GM18519 (cell line): ENCODE data around the gene CACHD1.
"Not testable (repeated sequence)": the region's sequence is repeated elsewhere in the genome, so short reads cannot be mapped to it uniquely, and the experiment has no call there.

Experiments
- ATAC-seq: cut with Tn5 transposase; IDR thresholded peaks from one replicate; pipeline ENCODE4 v1.9.1; 2021; ENCODE audit warnings: mild to moderate bottlenecking, moderate library complexity; ENCODE audit not compliant: unreplicated experiment, low FRiP score

Gene CACHD1

DNA sequence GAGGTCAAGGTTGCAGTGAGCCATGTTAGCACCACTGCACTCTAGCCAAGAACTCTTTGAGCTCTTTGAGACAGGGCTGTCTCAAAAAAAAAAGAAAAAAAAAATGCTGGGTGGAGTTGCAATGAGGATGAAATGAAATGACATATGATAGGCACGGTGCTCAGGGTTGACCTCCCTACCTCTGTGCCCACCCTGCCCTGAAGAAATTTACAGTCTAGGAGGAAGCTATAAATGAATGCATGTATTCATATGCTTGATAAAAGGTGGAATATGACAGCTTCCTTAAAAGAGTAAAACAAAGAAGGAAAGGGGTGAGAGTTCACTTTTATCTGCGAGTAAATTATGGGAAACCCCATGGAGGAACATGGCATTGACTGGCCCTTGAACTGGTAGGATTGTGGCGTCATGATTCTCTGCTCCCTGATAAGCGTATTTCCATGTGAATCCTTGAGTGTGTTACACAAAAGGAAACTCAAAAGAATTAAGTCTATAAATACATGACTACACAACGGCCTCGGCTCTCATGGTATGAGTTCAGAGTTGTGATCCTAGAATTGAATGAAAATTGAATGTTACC, 215.9 kb downstream of the CACHD1 start:
- ATAC-seq: no peak

DNA sequence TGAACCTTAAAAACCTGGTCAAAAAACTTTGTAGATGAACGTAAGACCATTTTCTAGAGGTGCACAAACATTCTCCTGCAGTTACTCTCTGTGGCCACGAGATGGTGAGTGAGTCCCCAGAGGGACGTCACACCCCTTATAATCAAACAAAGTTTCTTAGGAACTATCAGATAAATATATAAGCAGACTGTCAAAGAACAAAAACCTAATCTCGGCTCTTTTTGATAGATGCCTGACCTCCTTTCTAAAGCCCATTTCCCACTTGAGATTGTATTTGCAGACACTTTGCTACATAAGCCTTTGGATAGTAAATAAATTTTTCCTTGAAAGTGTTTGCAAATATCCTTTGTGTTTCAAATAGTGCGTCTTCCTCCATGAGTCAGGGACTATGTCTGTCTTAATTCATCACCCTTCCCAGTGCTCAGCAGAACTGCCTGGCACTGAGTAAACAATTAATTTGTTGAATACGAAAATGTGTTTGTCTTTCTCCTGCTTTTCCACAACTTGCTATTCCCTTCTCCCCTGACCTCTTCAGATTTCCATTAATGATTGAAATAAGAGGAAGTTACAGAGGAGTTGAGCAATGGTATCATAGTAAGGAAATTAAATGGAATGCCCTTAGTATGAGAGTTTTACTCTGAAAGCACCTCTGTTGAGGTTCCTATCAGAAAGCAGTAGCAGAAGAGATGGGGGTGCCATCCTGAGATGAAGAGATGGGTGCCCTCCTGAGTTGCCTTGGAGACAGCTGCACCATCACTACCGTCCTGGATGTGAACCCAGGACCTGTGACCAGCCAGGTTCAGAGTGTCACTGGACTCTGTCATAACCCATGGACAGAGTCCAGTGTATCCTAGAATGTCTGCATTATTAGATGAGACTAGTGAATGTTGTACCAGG, 217.1 kb downstream of the CACHD1 start:
- ATAC-seq: peak; percentile 67

DNA sequence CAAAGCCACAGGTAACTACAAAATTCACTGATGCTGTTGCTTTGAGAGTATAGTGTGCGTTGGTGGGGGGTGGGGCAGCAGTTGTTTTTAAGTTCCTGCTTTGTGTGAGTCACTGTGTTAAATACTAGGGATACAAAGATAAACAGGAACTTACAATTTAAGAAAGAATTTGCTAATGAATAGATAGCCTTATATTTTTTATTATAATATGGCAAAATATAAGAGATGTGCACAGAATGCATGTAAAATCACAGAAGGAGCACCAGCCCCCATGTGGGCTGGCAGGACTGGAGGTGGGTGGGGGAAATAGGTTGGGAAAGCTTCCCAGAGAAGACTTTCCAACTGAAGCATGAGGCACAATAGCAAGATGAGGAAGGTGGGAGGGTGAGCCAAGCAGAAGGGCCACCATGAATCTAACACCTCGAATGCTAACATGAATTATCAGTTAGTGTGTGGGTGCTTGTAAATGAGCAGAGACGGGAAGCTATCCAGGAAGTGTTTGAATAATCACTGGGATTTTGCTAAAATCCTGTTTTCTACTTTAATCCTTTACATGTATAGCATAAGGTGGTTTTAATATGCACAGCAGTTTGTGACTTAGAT, 217.9 kb downstream of the CACHD1 start:
- no peak for ATAC-seq

DNA sequence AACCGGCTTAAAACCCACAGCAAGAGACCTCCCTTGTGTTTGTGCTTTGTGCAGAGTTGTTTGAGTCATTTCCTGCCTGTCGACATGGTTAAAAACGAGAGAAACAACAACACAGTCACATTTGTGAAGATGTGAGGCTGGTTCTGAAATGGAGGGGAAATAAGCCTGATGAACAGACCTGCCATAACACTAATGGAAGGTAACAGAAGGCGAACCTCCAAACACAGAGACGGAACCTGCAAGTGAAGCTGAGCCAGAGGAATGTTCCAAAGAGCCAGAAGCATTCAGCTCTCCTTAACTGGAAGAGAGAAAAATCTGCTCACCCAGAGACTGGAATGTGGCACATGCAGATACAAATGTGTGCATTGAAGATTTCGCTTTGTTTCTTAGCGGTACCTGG, 221.7 kb downstream of the CACHD1 start:
- no peak for ATAC-seq

DNA sequence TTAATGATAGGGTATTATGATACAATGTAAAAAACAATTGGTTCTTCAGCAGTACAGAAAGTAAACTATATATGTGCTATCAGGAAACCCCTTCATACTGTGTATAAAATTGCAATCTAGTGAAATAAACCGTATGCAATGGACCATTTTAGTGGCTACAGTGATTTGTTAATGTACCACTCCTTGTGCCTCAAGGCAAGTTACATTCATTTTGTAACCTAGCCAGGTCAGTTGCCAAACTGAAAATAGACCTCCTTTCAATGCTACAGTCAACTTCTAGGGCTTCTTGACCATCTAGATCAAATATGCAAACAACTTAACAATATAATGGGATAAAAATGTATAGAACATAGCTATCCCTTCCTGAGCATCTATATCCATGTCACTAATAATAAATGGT, 223.0 kb downstream of the CACHD1 start:
- ATAC-seq: no peak

DNA sequence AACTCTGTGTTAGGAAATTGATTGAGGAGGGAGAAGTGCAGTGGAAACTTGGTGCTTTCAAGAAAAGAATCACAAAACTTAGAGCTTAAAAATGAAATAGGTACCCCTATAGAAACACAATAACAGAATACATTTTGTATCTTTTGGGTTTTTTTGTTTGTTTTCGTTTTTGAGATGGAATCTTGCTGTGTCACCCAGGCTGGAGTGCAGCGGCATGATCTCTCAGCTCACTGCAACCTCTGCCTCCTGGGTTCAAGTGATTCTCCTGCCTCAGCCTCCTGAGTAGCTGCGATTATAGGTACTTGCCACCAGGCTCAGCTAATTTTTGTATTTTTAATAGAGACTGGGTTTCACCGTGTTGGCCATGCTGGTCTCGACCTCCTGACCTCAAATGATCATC, 223.5 kb downstream of the CACHD1 start:
- no peak for ATAC-seq

DNA sequence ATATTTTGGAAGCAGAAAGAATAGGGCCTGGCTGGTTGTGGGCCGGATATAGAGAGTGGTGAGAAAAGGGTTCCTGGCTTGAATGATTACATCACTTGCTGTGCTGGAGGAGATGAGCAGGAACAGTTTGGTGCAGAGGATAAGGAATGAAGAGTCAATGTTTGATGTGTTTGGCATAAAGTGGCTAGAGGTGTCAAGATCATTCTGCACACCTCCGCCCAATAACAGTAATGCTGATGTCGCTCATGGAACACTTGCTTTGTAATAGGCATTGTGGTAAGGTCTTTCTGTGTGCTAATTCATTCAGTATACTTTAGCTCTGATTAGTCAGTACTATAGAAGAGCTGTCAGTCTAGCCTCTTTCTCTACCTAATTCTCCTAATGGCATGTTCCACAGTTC, 226.9 kb downstream of the CACHD1 start:
- ATAC-seq: no peak

DNA sequence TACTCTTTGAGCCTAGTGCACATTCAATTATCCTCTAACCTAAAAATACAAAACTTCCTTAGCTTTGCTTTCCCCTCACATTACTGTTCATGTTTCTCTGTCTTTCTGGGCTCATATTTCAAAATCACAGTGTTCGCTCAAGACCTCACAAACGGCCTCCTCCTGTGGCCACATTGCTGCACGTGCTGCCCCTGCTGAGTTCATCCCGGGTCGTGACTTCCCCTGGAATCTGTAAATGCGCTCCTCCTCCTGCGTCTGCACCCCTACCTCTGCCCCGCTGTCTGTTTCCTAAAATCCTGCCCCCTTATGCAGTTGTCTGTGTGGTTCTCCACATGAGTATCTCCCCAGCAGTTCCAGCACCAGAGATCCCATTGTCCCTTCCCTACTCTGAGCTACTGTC, 229.4 kb downstream of the CACHD1 start:
- ATAC-seq: no peak

DNA sequence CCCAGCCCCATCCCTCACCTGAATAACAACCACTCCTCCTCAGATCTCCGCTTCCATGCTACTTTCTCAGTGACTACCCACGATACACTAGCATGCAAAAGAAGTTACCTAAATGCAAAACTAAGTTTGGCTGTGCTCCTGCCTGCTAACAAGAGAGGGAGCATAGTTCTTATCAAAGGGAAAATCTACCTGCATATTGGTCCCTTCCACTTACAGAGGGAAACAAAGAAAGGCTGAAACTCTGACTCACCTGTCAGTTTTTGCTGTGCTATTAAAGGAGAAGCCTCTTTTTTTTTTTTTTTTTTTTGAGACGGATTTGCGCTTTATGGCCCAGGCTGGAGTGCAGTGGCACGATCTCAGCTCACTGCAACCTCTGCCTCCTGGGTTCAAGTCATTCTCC, 231.1 kb downstream of the CACHD1 start:
- ATAC-seq: no peak

DNA sequence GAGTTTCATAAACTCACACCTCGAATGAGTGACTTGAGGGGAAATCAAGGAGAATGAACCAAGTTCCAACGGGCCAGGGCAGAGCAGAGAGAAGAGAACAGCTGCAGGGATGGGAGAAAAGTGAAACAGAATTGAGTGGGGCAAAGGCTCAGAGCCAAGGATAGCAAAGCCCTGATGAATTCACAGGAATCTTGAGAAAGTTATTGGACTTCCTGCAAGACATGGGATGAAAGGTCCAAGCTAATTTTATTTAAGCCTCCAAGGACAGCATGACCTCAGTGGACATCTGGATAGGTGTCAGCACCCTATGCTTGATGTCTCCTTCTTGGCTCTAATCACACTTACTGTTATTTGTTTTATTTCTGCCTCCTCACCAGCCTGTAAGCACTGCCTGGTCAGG, 232.0 kb downstream of the CACHD1 start:
- ATAC-seq: no peak

DNA sequence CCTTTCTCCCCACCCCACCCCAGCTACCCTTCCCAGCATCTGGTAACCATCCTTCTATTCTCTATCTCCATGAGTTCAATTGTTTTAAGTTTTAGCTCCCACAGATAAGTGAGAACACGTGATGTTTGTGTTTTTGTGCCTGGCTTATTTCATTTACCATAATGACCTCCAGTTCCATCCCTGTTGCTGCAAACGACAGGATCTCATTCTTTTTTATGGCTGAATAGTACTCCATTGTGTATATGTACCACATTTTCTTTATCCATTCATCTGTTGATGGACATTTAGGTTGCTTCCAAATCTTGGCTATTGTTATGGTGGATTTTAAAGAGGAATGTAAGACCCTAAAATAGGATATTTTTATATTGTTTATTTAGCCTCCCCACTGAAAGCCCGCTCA, 232.7 kb downstream of the CACHD1 start:
- ATAC-seq: not testable (repeated sequence)

DNA sequence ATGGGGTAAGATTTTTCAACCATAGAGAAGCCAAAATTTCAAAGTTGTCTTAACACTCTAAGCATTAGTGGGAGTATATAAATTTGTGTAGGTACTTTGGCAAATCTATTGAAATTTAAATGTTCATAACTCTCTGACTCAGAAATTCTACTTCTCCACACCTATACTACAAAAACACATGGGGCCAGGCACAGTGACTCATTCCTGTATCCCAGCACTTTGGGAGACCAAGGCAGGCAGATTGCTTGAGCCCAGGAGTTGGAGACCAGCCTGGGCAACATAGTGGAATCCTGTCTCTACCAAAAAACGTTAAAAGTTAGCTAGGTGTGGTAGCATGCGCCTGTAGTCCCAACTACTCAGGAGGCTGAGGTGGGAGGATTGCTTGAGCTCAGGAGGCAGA, 233.7 kb downstream of the CACHD1 start:
- ATAC-seq: no peak

DNA sequence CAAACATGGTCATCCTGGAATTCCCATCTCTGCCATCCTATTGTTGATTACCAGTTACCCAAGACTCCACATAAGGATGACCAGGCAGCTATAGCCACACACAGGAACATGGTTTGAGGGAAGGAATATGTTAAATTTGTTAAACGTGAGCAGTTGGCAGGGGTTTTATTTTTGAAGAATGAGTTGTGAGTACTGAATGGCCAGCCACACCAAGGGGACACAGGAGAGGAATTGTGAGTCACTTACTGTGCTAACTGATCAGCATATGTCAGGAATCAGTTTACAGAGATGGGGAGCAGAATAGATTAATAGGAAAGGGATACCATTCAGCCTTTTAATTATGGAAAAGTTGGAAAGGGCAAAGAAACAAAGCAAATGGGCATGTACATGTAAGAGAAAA, 235.7 kb downstream of the CACHD1 start:
- ATAC-seq: no peak

DNA sequence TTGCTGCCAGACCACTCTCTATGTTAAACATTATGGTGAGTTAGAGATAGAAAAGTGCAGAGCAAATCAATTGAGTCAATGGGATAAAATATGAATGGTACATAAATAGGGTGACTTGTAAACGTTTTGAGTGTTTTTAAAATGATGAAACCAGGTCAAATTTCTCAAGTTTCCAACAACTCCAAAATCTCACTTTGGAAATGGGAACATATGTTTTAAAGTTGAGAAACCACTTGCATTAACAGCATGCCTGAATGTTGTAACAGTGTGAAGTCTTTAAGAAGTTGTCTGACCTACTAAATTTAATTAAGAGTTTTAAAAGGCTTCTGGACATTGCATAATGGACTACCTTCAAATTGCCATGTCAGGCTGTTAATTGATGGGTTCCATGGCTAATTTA, 241.3 kb downstream of the CACHD1 start:
- no peak for ATAC-seq

DNA sequence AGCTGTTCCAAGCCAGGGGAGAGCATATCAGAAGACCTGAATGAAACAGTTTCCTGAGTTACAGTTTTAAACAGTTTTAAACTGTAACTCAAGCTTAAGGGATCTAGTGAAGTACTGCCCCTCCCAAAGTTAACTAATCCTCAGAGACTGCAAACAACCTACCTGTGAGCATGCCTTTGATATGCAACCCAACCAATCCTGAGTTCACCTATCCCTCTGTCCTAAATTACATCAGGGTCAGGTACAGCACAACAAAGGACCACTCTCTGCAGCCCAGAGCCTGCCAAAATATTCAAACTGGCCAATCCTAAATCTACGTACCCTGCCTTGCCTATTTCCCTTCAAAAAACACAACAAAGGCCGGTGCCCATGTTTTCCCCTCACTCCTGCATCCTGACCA, 242.1 kb downstream of the CACHD1 start:
- ATAC-seq: no peak

DNA sequence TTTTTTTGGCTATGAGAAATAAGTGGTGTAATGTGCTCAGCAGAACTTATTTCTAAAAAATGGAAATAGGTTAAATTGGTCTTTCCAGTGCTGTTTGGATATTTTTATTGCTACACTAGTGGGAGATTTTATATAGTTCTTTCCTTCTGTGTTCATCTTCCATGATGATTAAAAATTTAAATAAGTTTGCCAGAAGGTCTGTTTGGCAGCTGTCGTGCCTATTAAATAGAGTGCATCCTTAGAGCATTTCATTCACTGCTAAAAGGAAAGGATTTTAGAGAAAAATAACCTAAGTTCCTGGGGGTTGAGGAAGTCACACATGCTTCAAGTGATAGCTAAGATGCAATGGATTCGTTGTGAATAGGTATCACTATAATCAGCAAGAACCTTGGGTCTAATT, 245.3 kb downstream of the CACHD1 start:
- no peak for ATAC-seq

DNA sequence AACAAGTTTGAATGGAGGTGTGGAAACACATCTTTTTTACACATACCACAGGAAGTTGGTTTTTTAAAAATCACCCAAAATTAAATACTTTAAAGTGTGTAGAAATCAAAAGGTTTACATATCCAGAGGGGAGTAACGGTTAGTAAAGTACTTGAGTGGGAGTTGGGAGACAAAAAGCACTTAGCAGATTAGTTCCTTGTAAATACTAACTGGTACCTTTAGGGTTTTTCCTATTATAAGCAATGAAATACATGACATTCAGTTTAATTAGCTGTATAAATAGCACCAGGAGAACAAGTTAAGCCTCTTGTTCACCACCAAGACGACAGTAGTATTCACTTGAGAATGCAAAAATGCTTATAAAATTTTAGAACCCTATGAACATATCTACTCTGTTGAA, 251.2 kb downstream of the CACHD1 start:
- ATAC-seq: no peak

DNA sequence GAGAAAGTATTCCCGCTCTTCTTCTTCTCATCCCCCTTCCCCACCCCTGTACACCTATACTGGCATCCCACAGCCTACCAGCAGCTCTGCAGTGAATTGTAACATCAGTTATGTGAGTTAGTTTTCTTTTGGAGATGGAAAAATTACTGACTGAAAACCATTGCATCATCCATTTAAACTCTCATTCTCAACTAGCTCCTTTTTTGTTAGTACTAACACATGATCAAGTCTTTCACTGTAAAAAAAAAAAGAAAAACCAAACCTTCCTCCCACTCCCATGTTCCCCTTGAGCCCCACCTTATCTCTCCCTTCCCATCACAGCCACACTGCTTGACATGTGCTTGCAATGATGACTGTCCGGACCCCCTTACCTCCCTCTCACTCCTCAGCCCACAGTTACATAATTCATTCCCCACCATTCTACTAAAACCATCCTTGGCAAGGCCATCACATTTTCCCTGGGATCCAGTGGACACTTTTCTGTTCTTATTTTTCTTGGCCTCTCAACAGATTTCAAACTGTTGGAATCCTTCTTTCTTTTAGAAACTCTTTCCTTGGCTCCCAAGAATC, 251.7 kb downstream of the CACHD1 start:
- no peak for ATAC-seq

DNA sequence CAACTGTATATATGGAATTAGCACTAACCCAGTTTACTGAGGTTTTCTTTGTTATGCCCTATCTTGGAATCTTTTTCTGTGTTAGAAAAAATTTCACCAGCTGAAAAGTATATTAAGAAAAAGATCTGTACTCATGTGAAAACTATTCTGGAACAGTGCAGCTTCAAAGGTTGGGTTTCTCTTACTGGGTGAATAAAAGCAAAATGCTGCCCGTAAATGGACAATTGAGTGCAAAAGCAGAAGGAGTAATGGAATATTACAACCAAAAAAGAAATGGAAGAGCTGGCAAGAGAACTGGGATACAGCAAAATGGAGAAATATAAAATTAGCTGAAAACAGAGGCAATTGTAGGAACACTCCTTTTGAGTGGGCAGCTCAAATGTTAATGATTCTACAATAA, 257.9 kb downstream of the CACHD1 start:
- ATAC-seq: no peak

DNA sequence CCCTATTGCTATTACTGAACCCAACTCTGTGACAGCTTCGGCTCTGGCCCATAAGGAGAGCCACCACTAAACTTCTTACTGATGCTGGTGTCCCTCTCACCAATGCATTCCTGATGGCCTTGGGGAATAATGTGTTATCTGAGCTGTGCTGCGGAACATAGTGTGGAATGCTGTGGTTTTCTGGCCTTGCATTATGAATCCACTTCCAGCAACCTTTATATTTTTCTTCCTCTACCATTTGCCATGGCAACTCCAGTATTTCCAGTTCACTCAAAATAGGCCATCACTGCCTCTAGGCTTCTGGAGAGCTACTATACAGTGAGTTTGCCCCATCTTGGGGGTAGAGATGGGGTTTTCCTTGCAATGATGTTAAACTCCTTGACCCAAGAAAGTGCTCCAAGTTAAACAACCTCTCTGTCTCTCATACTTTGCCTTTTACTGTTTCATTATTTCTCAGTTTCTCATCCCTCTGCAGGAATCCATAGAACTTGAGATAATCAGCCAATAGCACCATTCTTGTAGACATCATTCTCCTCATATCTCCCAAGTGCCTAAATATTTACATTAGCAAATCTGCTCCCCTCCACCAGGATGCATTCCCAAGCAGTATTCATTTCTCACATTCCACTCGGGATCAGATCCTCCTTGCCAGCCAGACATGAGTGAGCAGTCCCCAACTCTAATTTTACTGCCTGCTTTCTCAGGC, 263.8 kb downstream of the CACHD1 start:
- ATAC-seq: no peak

DNA sequence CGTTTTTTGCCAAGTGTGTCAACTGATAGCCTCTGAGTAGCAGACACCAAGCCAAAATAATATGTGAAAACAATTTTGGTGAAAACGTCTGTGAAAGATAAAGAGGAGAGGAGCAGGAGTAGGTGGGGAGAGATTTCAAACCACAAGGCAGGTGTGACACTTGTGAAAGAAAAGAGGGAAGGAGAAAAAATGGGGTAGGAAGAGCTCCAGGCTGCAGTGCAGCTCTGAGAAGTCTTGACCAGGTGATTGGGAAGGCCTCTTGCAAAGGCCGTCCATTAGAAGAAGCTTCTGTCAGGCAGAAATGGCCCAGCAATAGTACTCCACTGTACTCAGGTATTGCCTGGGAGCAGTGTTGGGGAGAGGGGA, 264.3 kb downstream of the CACHD1 start:
- ATAC-seq: no peak
